GM19372 (cell line): ENCODE results near the gene SPTB.

Experiments used
- ATAC-seq: cut with Tn5 transposase; IDR thresholded peaks from one replicate; pipeline ENCODE4 v1.9.1; 2021; ENCODE audit warnings: mild to moderate bottlenecking, low read depth, moderate library complexity; ENCODE audit not compliant: unreplicated experiment

SPTB gene

GRCh38 chr14:64855721-64856528, 23.8 kb downstream of the SPTB start:
- ATAC-seq: no peak

DNA sequence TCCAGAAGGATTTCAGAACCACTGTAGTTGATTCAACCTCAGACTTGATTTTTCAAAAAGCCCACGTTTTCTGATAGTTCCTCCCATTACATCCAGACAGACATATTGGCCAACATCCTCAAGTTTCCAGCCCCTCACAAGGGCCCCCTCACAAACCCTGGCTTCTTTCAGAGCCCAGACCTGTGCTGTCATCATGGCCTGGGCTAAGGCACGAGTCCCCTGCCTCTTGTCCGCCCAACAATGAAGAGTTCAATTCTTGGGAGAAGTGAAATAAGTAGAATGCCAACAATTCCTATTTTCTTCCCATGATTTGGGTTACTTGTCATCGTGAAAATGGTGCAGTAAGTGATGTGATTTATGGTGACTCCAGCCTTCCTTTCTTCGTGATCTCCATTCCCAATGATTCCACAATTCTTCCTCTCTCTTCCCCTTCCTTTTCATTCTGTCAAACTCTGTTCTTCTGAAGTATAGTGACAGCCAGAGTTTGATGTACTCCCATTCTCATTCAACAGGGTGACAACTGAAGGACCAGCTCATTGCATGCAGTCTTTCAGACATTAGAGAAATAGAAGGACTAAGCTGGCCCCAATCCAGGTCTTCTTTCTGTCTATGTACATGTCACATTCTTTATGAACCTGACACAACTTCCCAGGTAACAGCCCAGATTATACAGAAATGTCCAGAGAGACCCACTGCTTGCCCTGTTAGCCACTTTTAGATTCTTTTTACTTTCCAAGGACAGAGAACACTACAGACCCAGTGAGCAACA, 29.2 kb downstream of the SPTB start:
- ATAC-seq: no peak

DNA sequence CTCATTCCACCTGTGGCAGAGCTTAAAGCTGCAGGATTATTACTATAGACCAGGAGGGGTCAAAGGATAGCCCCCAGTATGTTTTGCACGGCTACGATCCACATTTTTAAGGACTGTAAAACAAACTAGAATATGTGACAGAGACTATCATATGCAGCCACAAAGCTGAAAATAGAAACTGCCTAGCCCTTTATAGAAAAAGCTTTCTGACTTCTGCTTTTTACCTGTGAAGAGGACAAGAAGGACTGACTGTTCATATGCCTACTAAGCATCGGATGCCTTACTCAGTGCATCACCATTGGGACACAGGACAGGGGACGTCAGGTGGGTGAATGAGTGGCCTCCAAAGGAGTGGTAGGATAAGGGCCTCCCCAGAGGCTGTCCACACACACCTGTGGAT, 29.8 kb downstream of the SPTB start:
- ATAC-seq: no peak

DNA sequence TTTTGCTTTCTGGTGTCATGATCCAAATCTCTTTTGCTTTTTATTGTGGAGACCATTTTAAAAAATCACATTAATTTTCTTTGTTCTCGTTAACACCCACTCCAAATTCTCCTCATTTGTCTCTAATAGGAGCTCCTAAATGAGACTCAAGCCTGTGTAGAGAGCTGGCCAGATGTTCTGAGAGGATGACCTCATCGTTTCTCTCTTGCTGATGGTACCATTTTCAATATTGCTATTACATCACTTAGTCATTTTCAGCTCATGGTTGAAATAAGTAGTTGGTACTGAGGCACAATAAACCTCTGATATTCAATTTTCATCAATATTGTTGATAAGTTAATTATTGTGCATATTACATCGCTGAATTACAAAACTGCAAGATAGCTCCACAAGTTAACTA, 31.5 kb downstream of the SPTB start:
- no peak for ATAC-seq

GRCh38 chr14:64846319-64846718, 33.4 kb downstream of the SPTB start:
- no peak for ATAC-seq

DNA sequence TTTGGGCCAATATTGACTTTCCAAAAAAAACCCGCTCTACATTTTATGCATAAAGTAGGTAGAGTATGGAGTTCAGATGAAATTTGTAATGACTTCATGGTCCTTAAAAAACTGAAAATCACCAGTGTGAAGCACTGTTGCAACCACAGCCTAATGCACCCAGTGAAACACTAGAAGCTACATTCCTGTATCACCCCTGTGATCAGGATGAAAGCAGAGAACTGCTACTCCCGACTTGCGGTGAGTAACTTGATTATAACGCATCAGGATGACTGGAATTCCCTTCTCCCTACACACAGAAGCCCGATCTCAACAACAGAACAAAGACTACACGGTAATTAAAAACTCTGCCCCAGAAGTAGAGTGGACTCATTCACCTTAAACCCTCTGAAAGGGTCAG, 33.8 kb downstream of the SPTB start:
- ATAC-seq: no peak

GRCh38 chr14:64844969-64845536, 34.7 kb downstream of the SPTB start:
- ATAC-seq: no peak

GRCh38 chr14:64844272-64844671, 35.4 kb downstream of the SPTB start:
- ATAC-seq: no peak

DNA sequence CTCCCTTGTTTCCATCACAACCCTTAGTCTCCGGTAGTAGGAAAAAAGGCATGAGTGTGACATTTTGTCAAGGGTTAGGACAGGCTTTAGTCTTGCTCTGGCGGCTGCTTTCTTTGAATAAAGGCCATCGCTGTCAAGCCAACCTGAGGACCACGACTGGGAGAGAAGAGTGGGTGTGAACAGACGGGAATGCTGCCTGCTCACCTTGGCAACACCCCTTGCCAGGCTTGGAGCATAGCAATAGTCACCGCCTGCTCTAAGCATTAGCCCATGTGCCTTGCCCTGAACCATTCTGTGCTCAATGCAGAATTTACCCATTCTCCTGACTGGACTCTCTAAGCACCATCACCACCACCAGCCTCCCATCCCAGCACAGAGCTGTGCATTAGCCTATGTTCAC, 36.2 kb downstream of the SPTB start:
- ATAC-seq: no peak

- no peak for ATAC-seq
These were observed 37.6 kb downstream of the SPTB start for GRCh38 chr14:64841772-64842750.

DNA sequence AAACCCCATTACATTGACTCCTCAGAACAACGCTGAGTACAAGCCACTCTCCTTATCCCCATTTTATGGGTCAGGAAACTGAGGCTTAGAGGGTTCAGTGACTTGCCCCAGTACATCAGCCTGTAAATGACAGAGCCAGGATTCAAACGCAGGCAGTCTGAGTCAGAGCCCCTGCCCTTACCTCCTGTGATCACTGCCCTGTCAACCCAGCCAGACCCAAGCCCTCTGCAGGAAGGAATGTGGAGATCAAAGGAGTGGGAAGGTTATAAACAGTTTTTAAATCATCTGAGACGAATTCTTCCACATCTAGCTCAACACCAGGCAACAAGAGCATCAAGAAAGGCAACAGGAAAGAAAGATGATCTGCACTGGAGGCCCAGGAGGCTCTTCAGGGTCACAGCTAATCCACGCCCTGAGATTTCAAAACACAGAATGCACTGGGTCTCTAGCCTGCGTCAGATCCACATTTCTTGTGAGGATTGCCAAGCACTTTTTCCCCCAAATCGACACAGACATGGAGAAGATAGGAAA, 38.5 kb downstream of the SPTB start:
- ATAC-seq: no peak

- no peak for ATAC-seq
These were observed 41.1 kb downstream of the SPTB start for GRCh38 chr14:64838656-64839055.

DNA sequence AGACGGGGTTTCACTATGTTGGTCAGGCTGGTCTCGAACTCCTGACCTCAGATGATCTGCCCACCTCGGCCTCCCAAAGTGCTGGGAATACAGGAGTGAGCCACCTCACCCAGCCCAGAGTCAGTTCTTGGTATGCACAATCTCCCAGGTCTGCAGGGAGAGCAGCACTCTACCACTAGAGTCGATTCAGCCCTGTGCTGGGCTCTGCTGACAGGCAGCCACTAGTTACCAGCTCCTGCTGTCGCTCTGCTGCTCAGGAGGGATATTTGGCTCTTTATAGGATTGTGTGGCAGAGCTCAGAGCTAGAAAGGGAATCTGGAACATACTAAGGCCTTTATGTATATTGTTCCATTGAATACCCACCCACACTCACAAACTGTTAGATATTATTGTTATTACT, 44.3 kb downstream of the SPTB start:
- no peak for ATAC-seq

DNA sequence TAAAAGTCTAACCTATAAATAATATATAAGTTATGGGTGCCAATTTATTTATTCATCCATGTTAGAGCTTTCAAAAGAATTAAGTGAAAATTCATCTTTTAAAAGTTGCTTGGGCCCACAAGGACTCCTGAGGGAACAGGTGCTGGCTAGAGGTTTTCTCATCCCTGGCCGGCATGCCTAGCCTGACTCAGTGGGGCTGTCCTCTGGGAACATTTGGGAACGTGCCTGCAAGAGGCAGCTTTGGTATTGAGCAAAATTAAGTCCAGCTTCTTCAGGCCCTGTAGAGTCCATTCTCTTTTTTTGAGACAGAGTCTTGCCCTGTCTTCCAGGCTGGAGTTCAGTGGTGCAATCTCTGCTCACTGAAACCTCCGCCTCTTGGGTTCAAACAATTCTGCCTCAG, 44.7 kb downstream of the SPTB start:
- no peak for ATAC-seq

GRCh38 chr14:64831419-64831818, 48.3 kb downstream of the SPTB start:
- no peak for ATAC-seq

DNA sequence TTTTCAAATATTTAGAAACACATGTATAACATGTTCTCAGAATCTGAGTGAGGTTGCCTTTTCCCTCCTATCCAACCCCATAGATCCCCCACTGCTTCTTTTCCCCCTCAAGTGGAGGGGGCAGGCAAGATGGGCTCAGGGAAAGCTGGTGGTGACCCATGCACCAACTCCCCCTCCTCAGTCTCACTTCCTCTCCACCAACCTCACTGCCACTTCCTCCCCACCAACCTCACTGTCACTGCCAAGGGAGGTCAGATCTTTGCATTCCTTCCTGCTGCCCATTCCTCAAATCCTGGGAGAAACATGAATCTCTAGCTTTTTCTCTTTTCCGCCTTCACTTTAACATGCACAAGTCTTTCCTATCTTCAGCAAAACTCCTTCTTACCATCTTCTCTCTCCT, 48.7 kb downstream of the SPTB start:
- no peak for ATAC-seq

DNA sequence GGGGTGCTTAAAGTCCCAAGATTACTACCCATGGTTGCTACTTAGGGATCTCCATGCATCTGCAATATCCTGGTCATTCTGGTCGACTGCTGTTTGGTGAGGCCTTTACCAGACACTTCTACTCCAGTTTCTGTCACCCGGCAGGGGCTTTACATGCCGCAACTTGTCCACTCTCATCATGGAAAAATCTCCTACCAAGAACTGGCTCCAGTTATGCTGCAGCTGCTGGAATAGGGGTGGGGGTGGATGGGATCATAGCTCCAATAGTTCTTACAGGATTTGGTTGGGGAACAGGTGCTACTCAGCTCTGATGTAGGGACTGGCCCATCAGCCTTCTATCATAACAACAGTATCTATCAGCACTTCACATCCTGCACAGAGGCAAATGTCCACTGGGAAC, 51.6 kb downstream of the SPTB start:
- no peak for ATAC-seq

GRCh38 chr14:64826845-64827244, 52.9 kb downstream of the SPTB start:
- ATAC-seq: no peak

DNA sequence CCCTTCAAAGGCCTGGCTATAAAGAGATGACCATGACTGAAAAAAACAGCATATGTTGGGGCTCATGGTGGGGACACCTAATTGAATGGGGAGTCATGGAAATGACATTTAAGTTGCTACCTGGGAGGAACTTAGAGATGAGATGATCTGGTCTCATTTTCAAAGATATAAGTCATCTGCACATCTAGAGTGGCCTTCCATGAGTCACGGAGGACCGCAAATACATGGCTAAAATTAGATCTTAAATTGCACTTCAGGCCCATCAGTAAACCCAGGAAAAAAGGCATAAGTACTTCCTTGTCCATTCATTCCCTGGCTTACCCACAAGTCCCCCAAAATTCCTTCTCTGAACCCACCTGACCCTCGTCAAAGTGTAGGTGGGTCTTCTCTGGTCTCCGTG, 53.4 kb downstream of the SPTB start:
- no peak for ATAC-seq

DNA sequence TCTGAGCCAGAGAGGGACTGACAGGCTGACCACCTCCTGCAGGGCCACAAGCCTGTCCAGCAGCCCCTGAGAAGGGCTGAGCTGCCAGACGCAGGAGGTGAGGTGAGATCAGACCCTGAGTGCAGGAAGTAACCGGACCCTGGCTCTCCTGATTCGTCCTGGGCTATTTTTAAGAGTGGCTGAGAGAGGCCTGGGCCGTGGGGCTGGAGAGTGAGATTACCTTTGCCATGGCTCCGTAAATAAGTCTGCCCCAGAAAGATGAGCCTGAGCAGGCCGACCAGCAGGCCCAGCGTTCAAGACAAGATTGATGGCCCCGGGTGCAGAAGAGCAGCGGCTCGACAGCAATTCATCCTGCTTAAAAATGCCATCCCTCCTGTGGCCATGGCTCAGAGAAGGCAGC, 54.2 kb downstream of the SPTB start:
- no peak for ATAC-seq
